ENCODE results near the gene MAD1L1.

Gene MAD1L1

DNA sequence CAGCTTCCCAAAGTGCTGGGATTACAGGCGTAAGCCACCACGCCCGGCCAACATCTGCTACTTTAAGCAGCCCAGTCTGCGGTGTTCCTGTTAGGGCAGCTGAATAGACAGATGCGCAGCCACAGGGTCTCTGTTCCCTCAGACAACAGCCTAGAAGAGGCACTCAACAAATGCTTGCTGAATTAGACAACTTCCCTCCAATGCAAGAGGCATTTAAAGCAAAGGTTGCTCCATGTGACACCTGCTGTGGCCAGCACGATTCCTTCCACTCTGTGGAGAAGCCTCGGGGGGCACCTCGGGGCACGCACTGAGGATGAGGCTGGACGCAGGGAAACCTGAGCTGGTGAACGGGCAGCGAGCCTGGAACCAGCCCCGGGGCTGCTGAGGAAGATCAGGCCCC is 237.8 kb downstream of the MAD1L1 start:
- no peak for DNase-seq

DNA sequence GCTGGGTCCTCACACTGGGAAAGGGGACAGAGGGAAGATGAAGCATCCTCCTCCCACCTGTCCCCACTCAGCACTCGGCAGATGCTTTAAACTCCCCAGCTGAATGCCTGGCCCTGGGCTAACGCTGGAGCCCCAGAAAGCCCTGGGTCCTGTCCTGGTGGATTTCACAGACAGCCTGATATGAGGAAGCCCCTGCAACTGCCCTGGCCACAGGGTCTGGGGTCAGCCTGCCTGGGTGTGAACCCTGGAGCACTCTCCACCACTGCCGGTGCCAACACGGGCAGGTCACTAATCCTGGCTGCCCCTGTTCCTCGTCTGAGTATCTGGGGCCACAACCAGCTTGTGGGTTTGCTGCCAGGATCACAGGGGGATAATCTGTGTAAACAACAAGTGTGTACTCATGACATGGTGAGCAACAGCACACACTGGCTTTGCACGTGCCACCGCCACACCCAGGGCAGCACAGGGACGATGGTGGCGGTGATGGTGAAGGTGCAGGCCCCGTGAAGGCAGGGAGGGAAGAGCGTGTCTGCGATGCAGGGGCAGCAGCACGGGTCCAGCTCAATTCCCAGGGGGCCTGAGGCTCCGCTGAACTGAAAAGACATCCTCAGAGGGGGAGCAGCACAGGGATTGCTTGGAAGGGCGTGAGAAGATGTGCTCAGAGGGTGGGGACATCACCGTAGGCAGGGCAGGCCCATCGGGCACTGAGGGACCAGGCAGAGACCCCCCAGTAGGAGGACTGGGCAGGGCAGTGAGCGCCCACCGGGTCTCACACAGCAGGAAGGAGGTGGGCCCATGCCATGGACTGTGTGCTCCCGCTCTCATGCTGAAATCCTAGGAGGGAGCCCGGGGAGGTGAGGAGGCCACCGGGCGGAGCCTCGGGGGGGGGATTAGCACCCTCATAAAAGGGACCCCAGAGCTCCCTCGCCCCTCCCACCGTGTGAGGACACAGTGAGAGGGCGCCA is 238.7 kb downstream of the MAD1L1 start:
- DNase-seq, result no peak

DNA sequence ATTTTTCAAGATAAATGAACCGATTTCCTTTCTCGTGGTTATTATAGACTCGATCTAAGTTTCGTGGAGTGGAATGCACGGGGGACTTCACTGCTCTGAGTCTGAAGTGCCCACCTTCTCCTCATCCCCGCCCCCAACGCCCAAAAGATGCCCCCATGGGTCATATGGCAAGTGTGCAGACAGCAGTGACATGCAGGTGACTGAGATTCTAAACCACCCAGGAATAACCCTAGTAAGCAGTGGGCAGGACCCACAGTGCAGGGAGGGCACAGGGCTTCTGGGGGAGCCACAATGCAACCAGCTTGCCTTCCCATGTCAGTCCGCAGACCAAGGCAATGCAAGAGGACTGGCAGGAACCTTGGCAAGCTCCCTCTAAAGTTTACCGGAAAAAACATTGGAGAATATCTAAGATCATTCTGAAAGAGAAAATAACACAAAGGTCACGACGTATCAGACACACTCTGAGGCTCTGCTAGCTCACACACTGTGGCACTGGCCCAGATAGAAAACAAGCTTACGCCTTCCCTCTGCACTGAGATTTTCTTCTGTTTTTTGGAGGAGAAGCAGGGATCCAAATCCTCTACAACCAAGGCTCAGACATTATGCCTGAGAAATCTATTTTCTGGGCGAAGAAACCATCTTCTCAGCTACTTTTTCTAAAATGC is 239.6 kb downstream of the MAD1L1 start:
- DNase-seq, result no peak

DNA sequence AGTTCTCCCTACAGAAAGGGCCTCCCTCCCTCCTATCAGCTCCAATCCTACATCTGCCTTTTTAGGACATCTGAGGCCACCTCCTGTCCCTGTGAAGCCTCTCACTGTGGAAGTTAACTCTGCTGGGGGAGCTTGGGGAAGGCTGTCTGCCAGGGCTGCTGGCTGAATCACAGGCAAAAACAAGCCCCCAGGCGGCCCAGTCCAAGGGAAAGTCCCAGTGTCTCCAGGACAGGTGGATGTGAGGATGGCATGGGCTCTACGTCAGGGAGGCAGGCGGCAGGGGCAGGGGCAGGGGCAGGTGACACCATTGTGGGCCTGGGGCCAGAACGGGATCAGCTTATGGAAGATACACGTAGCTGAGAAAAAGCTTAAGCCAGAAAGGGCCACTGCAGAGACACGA is 240.2 kb downstream of the MAD1L1 start:
- no peak for DNase-seq

DNA sequence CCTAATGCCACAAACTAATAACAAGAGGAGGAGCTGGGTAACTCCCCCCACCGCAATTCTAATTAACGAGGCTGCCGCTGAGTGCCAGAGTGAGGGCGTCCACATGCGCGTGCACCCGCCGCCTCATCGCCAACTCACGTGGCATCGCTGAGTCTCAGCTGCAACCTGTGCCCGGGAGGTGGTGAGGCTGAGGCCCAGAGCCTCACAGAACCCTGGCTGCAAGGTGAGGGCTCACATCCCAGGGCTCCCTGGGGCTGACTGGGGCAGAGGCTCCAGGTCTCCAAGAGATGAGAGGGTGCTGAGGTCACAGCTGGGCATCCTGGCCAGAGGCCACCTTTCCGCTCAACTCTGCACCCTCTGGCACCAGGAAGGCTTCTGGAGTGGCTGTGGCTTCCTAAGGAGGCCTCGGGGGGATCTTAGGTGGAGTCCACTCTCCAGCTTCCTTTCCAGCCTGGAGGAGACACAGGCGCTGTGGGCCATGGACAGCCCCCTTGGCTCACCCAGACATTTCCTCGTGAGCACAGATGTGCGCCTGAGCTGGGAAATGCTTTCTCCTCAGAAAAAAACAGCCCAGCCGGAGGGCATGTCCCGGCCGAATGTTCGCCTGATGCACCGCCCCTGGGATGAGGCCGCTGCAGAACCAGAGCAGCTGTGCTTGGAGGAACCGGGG is 242.6 kb downstream of the MAD1L1 start:
- DNase-seq, result no peak

DNA sequence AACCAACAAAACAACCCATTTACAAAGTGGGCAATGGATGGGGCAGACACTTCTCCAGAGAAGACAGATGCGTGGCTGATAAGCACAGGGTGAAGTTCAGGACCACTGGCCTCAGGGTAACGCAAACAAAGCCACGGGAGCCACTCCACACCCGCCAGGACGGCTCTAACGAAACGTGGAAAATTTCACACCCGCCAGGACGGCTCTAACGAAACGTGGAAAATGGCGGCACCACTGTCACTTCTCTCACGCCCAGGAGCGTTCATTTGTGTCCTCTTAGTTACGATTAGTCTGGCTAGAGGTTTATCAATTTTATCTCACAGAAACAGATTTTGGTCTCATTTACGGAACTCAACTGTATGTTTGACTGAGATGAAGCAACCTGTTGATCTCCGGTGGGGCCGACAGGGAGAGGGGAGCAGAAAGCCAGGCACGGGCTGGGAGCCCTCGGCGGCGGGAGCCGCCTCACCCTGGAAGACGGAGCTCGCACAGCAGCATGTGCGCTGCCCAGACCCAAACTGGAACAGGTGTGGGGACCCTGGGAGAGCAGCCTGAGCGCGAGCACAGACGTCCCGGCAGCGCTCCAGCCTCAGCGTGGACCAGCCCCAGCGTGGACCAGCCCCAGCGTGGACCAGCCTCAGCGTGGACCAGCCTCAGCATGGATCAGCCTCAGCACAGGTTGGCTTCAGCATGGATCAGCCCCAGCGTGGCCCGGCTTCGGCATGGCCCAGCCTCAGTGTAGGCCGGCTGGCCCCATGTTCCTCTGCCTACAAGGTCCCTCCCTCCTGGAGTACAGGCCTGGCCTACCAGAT is 243.5 kb downstream of the MAD1L1 start:
- DNase-seq, result no peak

DNA sequence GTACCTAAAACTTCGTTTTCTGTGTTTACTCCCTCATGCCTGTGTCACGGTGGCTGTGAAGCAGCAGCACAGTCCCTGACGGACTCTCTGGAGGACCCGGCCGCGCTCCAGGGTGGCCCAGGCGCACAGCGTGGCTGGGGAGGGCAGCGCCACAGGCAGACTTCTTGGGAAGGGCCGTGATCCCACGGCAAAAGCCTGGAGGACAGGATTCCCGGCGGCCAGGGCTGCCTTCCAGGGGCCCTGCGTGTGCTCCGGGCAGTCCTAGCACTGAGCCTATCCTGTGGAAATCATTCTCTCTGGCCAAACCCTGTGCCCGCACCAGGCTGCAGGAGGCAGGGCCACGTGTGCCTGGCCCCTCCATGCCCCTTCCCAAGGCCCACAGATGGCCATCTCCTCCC is 244.2 kb downstream of the MAD1L1 start:
- no peak for DNase-seq

DNA sequence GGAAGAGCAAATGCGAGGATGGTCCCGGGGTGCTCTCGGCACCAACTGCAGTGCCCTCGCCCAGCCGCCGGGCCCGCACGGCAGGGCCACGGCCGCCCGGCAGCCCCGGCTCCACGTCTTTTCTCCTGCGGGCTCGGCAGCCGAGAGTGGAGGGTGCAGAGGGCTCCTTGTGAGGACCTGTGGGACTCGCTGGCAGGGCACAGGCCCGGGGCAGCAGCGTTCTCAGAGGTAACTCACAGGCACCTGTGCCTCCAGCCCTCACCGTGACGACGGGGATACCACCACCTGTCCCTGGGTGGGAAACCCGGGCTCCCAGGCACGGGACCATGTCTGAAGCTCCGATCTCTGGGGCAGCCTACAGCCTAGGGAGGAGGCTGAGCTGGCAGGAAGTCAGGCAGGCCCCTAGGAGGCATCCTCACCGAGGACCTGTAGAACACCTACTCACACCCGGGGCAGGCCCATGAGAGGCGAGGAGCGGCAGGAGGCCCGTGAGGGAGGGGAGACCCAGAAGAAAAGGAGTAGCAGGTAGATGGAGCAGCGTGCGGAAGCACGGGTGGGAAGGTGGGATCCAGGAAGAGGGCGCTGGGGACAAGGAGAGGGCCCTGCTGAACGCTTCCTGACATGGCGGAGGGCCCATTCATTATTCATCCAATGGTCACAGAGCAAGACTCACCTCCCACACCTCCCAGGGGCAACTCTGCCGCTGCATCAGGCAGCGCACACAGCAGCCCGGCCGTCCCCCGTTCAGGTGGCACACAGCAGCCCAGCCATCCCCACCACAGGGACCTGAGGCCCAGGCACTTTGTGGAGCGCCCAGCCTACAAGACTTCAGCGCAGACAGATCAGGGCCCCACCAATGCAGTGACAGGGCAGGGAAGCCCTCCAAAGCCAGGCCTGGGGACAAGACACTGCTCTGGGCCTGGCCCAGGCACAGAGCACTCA is 244.9 kb downstream of the MAD1L1 start:
- DNase-seq, result no peak

DNA sequence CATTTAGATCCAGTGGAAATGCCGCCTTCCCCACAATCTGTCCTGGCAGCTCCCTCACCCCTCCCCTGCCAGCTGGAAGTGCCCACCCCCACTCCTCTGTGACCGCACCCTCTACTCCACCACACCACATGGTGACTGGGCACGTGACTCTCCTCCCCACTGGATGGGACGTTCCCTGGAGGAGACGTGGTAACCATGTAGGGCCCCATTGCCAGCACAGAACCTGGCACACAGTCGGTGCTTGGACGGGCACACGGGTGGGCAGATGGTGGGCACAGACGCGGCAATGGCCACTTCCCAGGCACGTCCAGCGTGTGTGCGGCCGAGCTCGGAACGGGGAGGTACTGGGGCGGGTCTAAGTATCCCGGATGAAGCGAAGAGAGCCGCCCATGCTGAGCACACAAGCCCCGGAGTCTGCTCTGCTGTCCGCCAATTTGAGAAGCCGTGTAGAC is 245.6 kb downstream of the MAD1L1 start:
- no peak for DNase-seq

DNA sequence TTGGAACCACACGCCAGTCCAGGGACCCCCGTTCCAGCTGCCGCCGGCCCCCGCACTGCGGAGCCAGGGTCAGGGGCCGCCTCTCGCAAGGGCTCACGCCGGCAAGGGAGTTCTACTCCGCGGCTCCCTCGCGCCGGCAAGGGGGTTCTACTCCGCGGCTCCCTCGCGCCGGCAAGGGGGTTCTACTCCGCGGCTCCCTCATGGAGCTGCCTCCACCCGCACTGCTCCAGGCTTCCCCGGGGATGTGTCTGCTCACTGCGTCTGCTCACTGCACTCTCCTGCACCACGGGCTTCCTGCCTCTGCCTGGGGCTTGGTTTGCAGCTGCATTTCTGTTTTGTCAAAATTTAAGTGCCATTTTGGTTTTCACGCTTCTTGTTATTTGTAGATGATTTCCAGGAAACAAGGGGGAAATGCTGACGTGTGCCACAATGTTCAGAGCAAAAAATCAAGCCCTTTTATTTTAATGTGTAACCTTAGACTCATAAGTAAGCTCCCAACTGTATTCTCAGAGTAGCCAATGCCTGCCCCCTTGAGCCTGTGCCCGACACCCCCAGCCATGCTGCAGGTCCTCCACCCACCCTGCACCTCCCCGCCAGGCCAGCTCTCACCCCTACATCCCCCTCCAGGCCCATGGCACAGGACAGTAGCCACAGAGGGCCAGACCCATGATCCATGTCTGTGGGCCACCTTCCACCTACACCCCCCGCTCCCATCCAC is 246.2 kb downstream of the MAD1L1 start:
- DNase-seq, result no peak

DNA sequence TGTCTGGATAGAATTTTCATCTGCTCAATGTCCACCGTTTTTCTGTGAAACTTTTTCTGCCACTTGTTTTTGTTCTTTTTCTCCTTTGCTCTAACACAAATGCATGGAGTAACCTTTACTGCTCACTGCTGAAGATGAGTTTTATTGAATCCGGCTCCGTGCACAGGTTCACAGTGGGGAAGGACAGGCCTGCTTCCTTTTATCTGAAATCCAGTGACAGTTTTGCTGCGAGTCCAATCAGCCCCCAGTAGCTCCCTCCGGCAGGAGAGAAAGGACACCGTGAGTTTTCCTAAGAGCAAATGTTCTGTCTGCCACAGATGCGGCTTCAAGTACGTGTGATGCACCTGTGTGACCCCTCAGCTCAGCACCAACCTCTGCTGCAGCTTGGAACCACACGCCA is 246.8 kb downstream of the MAD1L1 start:
- no peak for DNase-seq

DNA sequence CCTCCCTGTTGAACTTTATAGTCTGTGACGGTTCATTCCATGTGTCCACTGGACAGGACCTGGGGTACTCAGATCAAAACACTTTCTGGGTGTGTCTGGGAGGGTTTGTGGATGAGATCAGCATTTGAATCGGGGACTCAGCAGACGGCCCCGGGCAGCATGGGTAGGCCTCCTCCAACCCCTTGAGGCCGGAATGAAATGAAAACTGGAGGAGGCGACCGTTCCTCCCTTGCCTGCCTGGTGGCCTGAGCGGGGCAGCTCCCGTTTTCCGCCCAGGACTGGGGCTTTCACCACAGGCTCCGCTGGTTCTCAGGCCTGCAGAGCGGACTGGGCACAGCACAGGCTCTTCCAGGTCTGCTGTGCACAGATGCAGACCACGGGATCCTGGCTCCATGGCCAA is 247.7 kb downstream of the MAD1L1 start:
- no peak for DNase-seq

DNA sequence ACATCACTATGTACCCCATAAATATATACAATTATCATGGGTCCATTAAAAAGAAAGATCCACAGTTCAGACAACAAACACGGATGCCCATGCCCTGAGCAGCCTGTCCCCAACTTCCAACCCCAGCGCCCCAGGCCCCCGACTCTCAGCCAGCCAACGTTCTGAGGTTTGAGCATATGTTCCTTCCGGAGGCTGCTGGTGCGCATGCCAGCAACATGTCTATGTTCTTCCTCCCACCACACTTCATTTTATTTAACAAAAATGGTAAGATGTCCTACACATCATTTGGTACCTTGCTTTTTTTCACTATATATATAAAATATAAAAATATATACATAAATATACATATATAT is 250.9 kb downstream of the MAD1L1 start:
- no peak for DNase-seq

DNA sequence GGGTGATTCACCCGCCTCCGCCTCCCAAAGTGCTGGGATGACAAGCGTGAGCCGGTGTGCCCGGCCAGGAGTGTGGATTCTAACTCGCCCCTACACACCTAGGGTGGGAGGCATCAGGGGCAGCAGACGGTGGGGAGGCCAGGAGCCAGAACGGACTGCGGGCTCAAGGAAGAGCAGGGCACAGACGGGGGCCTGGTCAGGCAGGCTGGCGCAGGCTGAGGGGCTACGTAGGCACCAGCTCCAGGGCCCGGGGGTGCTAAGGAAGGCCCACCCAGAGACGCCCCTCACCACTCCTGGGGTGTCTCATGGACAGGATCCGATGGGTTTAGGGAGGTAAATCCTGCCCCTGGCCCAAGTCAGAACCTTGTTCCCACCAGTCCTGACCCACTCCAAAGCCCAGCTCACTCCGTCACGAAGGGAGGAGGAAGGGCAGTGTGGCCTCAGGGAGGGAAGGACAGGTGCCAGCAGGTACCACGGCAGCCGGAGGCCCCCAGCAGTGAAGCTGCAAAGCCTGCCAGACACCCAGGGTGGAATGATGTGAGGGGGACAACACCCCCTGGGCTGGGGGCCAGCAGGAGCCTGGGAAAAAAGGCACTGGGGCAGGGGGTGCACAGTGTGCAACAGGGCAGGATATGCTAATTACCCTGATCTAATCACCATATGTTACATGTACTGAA is 251.4 kb downstream of the MAD1L1 start:
- DNase-seq, result no peak

DNA sequence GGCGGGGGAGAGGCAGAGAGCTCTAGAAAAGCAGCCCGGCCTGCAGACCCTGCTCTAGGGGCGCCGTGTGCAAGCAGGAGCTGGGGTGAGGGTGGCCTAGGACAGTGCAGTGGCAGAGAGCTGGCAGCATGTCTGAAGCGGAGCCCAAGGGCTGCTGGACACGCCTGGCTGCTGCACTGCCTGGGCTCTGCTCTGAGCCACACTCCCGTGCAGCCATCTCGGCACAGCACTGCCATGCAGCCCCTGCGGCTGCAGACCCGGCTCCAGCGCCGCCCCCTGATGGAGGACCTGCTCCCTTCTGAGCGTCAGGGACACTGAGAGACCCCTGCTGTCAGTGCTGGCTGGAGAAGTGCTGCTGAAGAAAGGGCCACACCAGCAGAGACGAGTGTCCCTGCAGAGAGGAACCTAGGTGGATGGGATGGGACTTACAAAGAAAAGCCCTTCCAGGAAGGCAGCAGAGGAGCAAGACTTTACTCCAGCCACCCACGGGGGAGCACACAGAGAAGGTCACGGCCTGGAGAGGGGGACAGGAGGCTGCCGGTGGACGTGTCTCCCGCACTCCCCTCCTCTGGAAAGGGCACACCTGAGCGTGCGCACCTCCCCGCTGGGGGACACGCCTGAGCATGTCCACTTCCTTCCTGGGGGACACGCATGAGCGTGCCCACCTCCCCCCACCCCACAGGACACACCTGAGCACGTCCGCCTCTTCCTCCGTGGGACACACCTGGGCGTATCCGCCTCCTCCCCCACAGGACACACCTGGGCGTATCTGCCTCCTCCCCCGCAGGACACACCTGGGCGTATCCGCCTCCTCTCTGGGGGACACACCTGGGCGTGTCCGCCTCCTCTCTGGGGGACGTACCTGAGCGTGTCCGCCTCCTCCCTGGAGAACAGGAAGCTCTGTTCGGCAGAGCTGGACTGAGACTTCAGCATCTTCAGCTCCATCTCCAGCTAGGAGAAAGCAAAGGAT is 252.9 kb downstream of the MAD1L1 start:
- no peak for DNase-seq

DNA sequence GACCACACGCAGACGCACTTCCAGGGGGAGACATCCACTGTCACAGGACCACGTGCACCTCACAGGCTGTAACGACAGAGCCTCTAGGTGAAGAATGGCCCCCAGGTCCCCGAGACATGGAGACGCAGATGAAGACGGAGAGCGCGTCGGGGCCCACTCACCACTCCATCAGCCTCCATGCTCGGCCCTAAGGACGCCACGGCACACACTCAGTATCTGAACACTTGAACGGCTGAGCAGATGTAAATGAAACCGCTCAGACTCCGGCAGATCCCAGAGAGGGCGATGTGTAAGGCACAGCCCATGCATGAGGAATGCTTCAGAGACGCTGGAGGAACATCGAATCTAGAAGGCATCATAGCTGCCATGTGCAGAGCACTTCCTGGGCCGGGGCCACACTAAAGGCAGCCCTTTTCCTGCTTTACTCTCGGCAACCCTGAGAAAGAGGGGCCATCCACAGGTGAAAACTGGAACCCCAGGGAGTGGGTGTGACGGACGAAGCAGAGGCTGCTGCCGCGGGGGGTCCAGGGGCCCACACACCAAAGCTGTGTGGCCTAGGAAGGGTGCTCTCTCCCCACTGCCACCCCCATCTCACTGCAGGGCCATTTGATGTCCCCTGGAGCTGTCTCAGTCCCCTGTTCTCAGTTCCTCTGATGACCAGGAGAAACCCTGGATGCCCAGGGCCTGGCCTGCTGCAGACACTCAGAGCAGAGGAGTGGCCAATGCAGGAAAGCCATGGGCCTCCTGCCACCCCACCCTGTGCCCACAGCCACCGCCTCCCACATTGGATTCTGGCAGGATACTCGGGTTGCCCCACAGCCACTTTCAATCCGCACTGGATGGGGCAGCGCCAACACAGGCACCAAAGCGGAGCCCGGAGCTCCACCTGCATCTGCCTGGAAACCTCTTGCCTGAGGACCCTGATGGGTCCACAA is 253.8 kb downstream of the MAD1L1 start:
- no peak for DNase-seq

DNA sequence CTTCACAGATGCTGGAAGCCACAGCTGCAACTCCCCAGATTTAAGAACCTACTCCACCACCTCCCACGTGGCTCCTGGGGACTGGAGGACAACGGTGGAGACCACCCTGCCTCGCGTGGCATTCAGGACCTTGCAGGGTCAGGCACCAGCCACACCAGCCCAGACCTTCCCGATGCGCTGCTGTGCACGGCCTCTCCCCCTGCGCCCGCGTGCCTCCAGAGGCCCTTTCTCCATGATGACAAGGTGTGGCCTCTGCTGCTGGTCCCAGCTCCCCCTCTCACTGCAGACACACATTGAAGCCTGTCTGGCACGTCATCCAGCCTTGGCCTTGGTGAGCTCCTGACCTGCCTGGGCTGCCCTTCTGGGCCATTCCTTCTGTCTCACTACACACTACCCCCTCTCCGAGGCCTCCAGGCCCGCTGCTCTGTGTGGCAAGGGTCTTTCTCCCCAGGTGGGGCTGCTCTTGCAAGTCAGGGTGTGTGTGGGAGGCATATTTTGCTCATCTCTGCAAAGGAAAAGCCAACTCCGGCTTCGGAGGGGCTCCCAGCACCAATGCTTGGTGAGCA is 254.8 kb downstream of the MAD1L1 start:
- no peak for DNase-seq
